Smooth muscle cell (in vitro differentiated cells): ENCODE data around the gene EML4. TPM values are rescaled to one million over a fixed set of nuclear protein-coding genes. Genes with fewer than 3 reads are reported as not detected.

ENCODE experiments used
- DNase-seq: peaks from one replicate; lab custom pipeline; 2025; ENCODE audit not compliant: unreplicated experiment; lab: John Stamatoyannopoulos, UW
- H2AFZ ChIP-seq: fragments of 200-600 bp; sonication (generic); 2 replicates; pipeline ENCODE4 v1.6.0; 2016; ENCODE audit warnings: antibody characterized with exemption, low read depth, mild to moderate bottlenecking
- H3F3A ChIP-seq: fragments of 200-600 bp; sonication (generic); 2 replicates; pipeline ENCODE4 v1.6.0; 2017; ENCODE audit warnings: antibody characterized with exemption, low read depth
- H3K27ac ChIP-seq: fragments of 200-600 bp; sonication (generic); 2 replicates; pipeline ENCODE4 v1.5.1; 2016; ENCODE audit warnings: low read depth, mild to moderate bottlenecking
- H3K27me3 ChIP-seq: fragments of 200-600 bp; sonication (generic); 2 replicates; pipeline ENCODE4 v1.6.1; 2016; ENCODE audit warnings: low read depth, mild to moderate bottlenecking
- H3K36me3 ChIP-seq: fragments of 200-600 bp; sonication (generic); 2 replicates; pipeline ENCODE4 v1.5.1; 2016; ENCODE audit warnings: low read depth
- H3K4me1 ChIP-seq: fragments of 200-600 bp; sonication (generic); 2 replicates; pipeline ENCODE4 v1.5.1; 2016; ENCODE audit warnings: low read depth
- H3K4me2 ChIP-seq: fragments of 200-600 bp; sonication (generic); 2 replicates; pipeline ENCODE4 v1.6.0; 2016; ENCODE audit warnings: mild to moderate bottlenecking
- H3K4me3 ChIP-seq: fragments of 200-600 bp; sonication (generic); 2 replicates; pipeline ENCODE4 v1.5.1; 2016; ENCODE audit warnings: mild to moderate bottlenecking
- H3K79me2 ChIP-seq: fragments of 200-600 bp; sonication (generic); 2 replicates; pipeline ENCODE4 v1.6.0; 2016; ENCODE audit warnings: low read depth, mild to moderate bottlenecking
- H3K9ac ChIP-seq: fragments of 200-600 bp; sonication (generic); 2 replicates; pipeline ENCODE4 v1.6.0; 2016; ENCODE audit warnings: low read depth
- H3K9me3 ChIP-seq: fragments of 200-600 bp; sonication (generic); replicated peaks from 2 replicates; pipeline ENCODE4 v1.5.1; 2016; ENCODE audit warnings: low read depth
- H4K20me1 ChIP-seq: fragments of 200-600 bp; sonication (generic); 2 replicates; pipeline ENCODE4 v1.6.0; 2016; ENCODE audit warnings: low read depth
- CTCF ChIP-seq: fragments of 200-600 bp; sonication (generic); IDR thresholded peaks from 2 replicates; pipeline ENCODE4 v1.5.1; 2017; ENCODE audit warnings: borderline replicate concordance, mild to moderate bottlenecking, antibody characterized with exemption; ENCODE audit not compliant: insufficient read depth, poor library complexity, severe bottlenecking
- WGBS: methylation state at CpG from one replicate; pipeline ENCODE4 v1.1.7; 2016; ENCODE audit warnings: low lambda C conversion rate; 5-methylcytosine and 5-hydroxymethylcytosine counted together
- polyA plus RNA-seq: library from polyadenylated mRNA; unstranded; fragments of >200 nt; fragmentation: Nextera tagmentation; extraction: Ambion mirVana; gene quantifications from 2 replicates; pipeline ENCODE4 v1.2.1, GENCODE V29; 2016
- total RNA-seq: library from RNA; depleted of rRNA; stranded (reverse); fragments of >200 nt; gene quantifications from 2 replicates; pipeline ENCODE4 v1.2.3, GENCODE V29; 2014

The EML4 gene
- total and polyA plus RNA-seq, 2 experiments from 2014 or later, result 33.6 to 46.2 TPM

- DNase-seq, result no peak
- Histone ChIP-seq H3K4me1 (peaks cover 4% of the 10 kb centered on the region), H4K20me1 (peaks cover 31% of the 10 kb centered on the region), H3K27ac (no peak overlapping the region), H2AFZ (no peak overlapping the region), H3K27me3 (no peaks in the 10 kb centered on the region), H3K4me3 (no peak overlapping the region), H3K79me2 (peaks cover 22% of the 10 kb centered on the region), H3K9me3 (no peaks in the 10 kb centered on the region), H3K9ac (no peak overlapping the region), H3F3A (peaks cover 5% of the 10 kb centered on the region), H3K36me3 (peaks cover 3% of the 10 kb centered on the region), H3K4me2 (no peak overlapping the region)
- 97% methylated on average over 26 of the region's 28 CpGs for WGBS
- no peak for TF ChIP-seq CTCF
These were observed 168.9 kb downstream of the EML4 start for GRCh38 chr2:42337846-42338566.

GRCh38 chr2:42338567-42339190 is 169.5 kb downstream of the EML4 start:
- no peak for TF ChIP-seq CTCF

GRCh38 chr2:42339191-42339912 is 170.2 kb downstream of the EML4 start:
- H2AFZ ChIP-seq, result no peak overlapping the region
- H3K36me3 ChIP-seq, result no peaks in the 10 kb centered on the region
- H3K4me2 ChIP-seq, result no peak overlapping the region
- peaks cover 5% of the 10 kb centered on the region for H3F3A ChIP-seq
- H4K20me1 ChIP-seq, result peaks cover 43% of the 10 kb centered on the region
- H3K27ac ChIP-seq, result no peak overlapping the region
- no peaks in the 10 kb centered on the region for H3K9me3 ChIP-seq
- WGBS, result 93% methylated on average over 21 of the region's 21 CpGs
- TF ChIP-seq CTCF, result no peak
- peaks cover 35% of the 10 kb centered on the region for H3K79me2 ChIP-seq
- no peaks in the 10 kb centered on the region for H3K27me3 ChIP-seq
- DNase-seq, result no peak
- H3K9ac ChIP-seq, result no peak overlapping the region
- H3K4me1 ChIP-seq, result peaks cover 4% of the 10 kb centered on the region
- H3K4me3 ChIP-seq, result no peak overlapping the region

More at GRCh38 chr2:42338567-42339190, 169.5 kb downstream of the EML4 start:
- H3F3A ChIP-seq, result peaks cover 5% of the 10 kb centered on the region
- H2AFZ ChIP-seq, result no peak overlapping the region
- H3K36me3 ChIP-seq, result no peaks in the 10 kb centered on the region
- H3K4me1 ChIP-seq, result peaks cover 4% of the 10 kb centered on the region
- no peak overlapping the region for H3K4me3 ChIP-seq
- no peaks in the 10 kb centered on the region for H3K9me3 ChIP-seq
- peaks cover 28% of the 10 kb centered on the region for H3K79me2 ChIP-seq
- H3K9ac ChIP-seq, result no peak overlapping the region
- H3K27ac ChIP-seq, result no peak overlapping the region
- no peak for DNase-seq
- H4K20me1 ChIP-seq, result peaks cover 37% of the 10 kb centered on the region
- no peaks in the 10 kb centered on the region for H3K27me3 ChIP-seq
- H3K4me2 ChIP-seq, result no peak overlapping the region
- 95% methylated on average over 13 of the region's 13 CpGs for WGBS
